Stimulated activated CD8-positive, alpha-beta memory T cell treated with anti-CD3 and anti-CD28 coated beads, Interleukin-15, amount 100 ng/mL, for 24 hours (primary cell): Measurements from ENCODE around the gene TDRD15.
"Not testable (repeated sequence)": the region's sequence is repeated elsewhere in the genome, so short reads cannot be mapped to it uniquely, and the experiment has no call there.

Experiments
- DNase-seq: peaks from one replicate; pipeline ENCODE4 v3.0.0-alpha.2; 2020; ENCODE audit warnings: low read depth

Gene TDRD15

GRCh38 chr2:21123473-21124393, at the start of gene TDRD15:
TDRD15 (plus strand) TSS chr2:21123968; CDS start chr2:21137468, 13,500 bp downstream.
- DNase-seq, result no peak

DNA sequence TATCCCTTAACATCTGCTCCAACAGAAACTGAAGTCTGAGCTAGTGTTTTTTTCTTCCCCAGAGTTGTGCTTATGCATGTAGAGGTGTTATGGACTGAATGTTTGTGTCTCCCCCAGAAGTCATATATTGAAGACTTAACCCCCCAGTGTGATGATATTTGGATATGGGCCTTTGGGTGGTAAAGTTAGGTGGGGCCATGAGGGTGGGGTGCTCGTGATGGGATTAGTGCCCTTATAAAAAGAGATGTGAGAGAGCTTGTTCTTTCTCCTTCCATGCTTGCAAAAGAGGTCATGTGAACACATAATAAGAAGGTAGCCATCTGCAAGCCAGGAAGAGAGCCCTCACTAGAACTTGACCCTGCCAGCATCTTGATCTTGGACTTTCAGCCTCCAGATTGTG, 45.5 kb upstream of the TDRD15 start:
- no peak for DNase-seq

- no peak for DNase-seq
Measured at GRCh38 chr2:21083482-21083881, 40.3 kb upstream of the TDRD15 start.

DNA sequence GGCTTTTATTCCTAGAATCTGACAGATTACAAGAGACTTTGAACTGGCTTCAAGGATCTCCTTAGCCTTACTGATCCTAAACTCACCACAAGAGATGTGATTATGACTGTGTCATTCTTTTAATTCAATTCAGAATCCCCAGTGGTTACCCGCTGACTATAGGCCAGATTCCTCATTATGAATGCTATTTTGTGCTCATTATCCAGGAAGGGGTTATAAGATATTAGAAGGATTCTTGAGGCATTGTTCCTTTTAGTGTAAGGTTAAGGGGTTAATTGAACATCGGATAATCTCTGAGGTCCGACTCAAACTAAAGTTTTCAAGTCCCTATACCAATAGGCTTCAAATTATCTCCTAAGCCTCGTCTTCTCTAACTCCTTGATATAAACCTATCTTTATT, 39.4 kb upstream of the TDRD15 start:
- DNase-seq, result no peak

- no peak for DNase-seq
Measured at GRCh38 chr2:21092308-21092869, 31.4 kb upstream of the TDRD15 start.

GRCh38 chr2:21095178-21095577, 28.6 kb upstream of the TDRD15 start:
- no peak for DNase-seq

GRCh38 chr2:21095714-21096113, 28.1 kb upstream of the TDRD15 start:
- no peak for DNase-seq

GRCh38 chr2:21096458-21096857, 27.3 kb upstream of the TDRD15 start:
- no peak for DNase-seq

GRCh38 chr2:21097331-21097730, 26.4 kb upstream of the TDRD15 start:
- DNase-seq, result no peak

- no peak for DNase-seq
Measured at GRCh38 chr2:21098294-21098693, 25.5 kb upstream of the TDRD15 start.

DNA sequence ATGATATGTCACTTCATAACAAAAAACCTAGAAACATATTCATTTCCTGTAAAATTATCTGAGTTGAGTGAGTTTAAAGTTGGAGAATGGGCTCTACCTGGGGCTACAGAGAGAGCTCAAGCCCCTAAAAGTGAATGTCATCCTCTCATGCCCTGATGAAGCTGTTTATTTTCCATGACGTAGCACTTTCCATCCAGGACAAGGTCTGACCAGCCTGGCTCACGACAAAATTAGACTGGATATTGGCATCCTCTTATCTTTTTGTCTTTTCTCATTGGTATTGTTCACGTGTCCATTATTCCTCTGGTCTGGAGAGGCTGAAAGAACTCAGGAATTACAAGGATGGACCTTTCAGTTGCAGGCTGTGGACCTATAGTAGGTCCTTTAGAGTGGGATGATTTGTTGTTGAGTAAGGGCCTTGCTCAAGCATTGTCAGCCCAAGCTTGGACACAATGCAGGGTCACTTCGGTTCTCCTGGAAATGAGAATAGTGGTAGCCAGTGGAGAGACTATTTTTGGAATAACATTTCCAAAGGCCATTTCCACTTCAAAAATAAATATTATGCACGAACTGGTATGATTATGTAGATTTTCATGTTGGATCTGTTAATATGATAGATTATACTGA, 24.4 kb upstream of the TDRD15 start:
- no peak for DNase-seq

- not testable (repeated sequence) for DNase-seq
Measured at GRCh38 chr2:21101514-21102155, 22.1 kb upstream of the TDRD15 start.

DNA sequence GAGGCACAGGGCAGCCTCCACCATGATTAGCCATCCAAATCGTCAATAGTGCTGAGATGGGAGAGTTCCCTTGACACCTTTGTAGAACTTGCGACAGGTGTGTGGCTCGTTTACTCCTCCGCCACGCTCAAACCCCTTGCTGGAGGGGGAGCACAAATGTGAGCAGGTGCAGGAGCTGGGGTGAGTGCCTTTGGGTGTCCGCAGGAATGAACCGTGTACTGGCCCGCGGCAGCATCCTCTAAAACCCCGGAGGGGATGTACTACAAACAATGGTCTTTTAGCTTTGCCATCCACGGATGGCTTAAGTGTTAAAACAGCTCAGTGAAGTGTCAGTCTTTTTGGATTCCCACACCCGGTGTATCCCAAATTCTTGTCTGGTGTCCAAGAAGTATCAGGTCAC, 21.4 kb upstream of the TDRD15 start:
- DNase-seq, result no peak

DNA sequence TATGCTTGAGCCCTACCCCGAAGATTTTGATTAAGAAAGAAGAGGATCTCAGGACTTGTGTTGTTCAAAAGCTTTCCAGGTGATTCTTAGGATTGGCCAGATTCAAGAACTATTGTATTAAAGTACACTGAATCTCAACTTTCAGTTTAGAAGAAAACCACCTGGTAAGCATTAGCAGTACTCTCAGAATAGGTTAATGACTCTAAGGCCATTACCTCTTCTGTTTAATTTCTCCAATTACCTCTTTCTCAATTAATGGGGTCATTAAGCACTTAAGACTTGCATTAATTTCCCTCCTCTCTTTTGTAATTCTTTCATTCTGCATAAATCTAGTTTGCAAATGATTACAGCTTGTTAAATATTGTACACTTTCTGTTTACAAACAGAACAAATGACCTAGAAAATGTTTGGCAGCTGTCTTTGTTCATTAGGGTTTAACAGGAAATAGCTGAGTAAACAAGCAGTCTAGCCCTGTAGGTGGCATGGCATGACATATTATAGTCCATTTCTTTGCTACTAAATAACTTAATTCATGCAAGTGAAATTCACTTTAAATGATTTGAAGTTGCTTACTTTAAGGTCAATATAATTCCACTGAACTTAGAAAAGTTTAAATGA, 20.4 kb upstream of the TDRD15 start:
- no peak for DNase-seq

DNA sequence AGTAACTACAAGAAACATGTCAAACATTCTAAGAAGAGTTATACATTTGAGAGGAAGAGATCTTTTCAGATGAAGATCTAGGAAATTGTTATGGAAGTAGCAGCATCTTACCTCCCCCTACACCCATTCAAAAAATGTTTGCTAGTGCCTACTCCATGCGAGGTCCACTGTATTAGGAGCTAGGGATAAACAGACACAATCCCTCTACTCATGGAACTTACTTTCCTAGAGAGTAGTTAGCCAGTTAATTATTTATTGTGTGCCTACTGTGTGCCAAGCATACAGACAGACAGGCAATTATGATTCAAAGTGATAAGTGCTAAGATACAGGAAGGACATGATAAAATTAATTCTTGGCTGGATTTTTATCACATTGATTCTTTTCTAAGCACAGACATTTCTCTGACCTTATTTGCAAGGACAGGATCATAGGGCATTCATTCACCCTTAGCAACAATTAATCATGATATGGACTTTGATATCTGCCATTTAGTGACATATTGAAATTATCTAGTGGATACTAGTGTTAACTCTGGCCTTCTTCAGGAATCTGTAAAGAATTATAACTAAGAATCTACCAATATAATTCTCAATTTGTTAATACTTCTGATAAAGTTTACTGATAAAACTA, 19.6 kb upstream of the TDRD15 start:
- DNase-seq, result no peak

DNA sequence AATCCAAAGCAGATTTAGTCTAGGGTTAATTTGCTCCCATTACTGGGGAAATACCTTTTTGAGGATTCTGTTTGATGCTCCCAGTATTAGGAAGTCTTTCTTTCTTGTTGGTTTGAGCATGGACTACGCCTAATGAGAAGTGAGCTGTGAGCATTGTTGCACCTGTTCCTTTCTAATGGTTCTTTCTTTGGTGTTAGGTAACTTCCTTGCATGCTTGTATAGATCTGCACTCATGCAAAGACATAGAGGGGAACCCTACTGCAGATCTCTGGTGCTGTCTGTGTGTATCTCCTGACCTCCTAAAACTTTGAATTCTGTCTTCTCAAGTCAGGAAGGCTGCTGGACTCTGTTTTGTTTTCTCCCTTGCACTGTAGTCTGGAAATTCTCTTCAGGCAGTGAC, 12.8 kb upstream of the TDRD15 start:
- no peak for DNase-seq

GRCh38 chr2:21117688-21118087, 6.1 kb upstream of the TDRD15 start:
- DNase-seq, result no peak

- DNase-seq, result no peak
Measured at GRCh38 chr2:21118302-21118920, 5.4 kb upstream of the TDRD15 start.

DNA sequence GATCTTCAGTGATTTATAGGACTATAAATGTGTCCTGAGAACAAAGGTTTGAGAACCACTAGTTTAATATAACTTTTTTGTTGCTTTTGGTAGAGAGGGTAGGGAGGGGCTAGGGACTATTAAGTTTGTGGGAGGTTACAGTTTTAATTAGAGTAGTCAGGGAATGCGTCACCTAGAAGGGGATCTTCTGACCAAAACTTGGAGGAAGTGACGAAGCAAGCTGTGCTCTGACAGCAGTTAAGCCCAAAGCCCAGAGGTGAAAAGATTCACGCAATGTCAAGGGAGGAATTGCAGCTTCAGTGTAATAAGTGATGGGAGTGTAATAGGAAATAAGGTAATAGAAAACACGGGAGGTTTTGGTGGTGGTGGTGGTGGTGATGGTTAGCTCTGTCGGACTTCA, 8.1 kb downstream of the TDRD15 start:
- no peak for DNase-seq

DNA sequence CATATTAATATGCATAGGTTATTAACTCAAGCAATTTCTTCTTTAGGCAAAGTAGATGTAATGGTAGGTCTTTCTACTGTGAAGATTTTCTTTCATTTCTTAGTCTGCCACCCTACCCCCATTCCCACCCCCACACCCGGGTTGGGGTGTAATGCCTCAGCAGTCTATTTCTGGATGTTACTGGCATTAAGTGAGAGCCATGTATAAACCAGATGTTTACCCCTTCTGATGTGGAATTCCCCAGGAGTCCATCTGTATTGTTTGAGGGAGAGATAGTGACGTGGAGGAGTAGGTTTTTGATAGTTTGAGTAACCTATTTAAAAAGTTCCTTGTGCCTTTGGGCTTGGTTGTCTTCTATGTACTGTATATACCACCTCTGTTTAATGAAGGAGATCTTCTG, 11.8 kb downstream of the TDRD15 start:
- no peak for DNase-seq

- no peak for DNase-seq
Measured at GRCh38 chr2:21142149-21142548, 18.4 kb downstream of the TDRD15 start.
